Stimulated activated CD4-positive, alpha-beta T cell treated with anti-CD3 and anti-CD28 coated beads, Interleukin-12 subunit alpha, Interleukin-12 subunit beta, amount 100 ng/mL, for 4 hours (primary cell): ENCODE measurements around the gene CDHR3.

Source experiments
- DNase-seq: peaks from one replicate; pipeline ENCODE4 v3.0.0-alpha.2; 2020

CDHR3 gene

DNA sequence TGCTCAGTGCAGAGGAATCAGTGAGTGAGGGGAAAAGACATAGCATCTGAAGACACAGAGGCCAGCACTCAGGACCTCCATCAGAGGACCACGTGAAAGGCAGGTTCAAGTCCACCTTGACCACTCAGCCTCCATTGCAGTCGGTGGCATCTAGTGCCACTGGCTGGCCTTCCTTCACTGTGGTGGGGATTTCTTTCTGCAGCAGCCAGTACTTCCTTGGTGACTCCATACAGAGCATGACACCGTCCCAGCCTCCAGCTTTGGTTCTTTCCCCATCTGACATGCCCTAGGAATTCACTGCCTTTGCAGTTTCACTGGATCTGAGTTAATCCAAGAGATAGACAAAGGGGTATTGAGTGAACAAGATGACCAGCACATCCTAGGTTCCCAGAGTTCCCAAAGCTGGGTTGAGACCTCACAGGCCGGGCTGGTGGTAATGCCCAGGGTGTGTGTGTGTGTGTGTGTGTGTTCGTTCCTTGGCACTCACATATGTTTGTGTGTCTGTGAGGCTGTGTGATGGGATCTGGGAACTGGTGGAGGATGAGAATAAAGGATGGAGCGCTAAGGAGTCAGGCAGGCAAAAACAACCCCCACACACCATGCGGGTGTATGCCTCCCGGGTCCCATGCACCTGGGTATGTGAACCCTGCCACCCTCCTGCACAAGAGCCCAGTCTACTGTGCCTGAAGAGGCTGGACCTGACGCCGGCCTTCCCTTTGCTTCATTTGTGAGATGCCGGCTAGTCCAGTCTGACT is 91.3 kb downstream of the CDHR3 start:
- DNase-seq, result no peak

DNA sequence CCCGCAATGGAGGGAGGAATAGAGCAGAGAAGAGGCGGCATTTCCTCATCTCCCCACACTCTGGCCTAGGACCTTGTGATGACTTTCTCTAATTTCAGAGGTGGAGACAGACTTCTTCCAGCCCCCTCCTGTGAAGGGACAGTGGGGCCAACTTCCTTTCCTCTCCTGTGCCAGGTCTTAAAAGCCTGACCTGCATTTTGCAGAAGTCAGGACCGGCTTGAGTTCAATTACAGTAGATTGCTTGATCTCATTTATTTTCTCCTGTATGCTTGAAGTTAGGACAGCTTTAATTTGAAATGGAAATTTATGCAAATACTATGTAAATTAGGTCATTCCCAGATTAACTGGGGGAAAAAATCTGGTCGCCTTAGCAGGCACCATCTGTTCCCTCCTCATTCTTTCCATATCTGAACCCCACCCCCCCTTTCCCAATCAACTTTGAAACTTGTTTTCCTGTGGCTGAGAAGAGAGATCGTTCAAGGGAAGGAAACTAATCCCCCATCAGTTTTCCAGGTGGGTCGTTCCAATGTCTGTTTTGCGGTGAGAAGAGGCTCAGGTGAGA is 92.0 kb downstream of the CDHR3 start:
- DNase-seq, result no peak

DNA sequence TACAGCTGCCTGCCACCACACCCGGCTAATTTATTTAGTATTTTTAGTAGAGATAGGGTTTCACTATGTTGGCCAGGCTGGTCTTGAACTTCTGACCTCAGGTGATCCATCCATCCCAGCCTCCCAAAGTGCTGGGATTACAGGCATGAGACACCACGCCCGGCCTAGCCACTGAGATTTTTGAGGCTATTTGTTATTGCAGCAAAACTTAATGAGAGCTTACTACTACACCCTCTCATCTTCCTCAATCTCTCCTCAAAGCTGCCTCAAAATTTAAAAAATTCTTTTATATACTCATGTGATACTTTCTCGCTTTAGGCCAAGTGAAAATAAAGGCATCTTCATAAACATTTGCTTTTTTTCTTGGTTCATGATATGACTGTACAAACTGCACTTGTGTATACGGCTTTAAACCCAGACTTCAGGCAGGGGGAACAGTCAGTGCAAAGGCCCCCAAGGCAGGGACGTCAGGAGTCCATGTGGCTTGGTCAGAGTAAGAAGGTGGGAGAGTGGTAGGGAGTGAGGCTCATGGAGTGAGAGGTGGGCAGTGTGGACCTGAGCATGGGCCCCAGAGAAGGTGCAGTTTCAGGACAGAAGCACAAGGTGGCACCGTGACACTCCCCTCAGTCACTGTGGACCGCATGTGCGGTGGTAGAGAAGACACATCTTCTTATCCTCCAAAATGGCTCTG is 93.6 kb downstream of the CDHR3 start:
- DNase-seq, result peak; percentile 57

DNA sequence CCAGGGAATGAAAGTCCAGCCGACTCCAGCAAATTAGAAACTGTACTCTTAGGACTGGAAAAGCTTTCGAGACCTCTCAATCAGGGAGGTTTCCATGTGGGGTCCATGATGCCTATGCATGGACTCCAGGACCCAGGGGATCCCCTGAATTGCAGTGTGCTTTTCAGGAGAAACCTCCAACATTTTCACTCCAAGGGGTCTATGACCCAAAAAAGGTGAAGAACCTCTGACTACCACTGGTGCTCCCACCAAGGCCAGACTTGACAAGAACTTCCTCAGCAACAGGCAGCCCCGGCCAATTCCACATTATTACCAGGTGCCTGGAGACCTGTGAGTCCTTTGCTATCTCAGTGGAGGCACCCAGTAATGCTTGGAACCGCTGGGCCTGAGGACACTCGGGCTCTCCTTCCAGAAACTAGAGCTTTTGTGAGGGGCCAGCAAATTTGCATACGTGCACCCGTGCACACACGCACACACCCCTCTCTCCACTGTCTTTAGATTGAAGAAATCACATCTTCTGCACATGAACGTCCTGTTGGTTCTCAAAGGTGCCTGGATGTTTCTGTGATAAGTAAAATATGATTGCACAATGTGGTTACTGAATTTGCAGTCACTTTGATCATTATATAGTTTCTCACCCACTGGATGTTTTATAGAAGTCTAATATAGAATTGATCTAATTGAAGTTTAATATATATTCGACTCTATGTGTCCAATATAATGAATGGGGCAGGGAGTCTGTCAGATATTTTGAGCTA is 94.3 kb downstream of the CDHR3 start:
- no peak for DNase-seq

DNA sequence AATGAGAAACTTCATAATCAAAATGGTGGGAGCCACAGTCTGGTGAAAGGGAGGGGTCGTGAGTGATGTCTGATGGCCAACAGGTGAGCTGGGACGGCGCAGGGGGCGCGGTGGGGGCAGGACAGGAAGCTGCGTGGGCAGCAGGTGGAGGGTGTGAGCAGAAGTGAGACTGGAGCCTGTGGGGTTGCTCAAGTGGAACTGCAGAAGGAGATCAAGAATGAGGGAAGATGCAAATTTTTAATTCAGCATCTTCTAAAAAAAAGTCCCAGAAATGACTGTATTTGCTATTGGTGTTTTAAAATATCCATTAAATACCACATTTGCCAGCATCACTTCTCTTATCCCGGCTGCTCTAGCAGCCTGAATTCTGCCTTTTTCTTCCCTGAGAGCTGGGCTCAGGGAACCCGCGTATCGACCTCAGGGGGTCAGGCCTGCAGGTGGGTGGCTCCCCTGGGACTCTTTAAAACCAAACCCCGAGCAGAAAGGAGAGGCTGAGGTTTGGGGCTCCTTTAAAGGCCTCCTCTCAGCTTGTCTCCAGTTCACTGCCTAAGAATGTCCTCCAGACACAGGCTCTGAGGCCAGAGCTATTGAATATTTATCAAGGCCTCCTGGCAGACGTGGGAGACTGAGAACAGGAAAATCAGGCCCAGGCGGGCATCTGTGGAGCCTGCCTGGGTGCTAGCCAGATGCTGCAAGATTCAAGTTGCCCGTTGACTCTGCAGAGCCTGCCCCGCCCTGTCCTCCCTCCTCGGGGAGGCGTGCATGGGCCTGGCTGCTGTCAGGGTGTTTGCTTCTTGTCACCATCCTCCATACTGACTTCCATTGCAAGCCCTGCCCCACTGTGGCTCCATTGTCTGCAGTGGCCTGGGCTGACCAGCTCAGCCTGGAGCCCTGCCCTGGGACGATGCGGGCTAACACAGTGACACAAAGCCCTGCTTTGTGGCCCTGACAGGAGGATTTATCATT is 95.2 kb downstream of the CDHR3 start:
- DNase-seq, result no peak

GRCh38 chr7:106058928-106059324 is 95.9 kb downstream of the CDHR3 start:
- DNase-seq, result no peak

- no peak for DNase-seq
Measured at GRCh38 chr7:106059556-106059955, 96.5 kb downstream of the CDHR3 start.

- no peak for DNase-seq
Measured at GRCh38 chr7:106060394-106060920, 97.4 kb downstream of the CDHR3 start.

GRCh38 chr7:106061301-106061979 is 98.4 kb downstream of the CDHR3 start:
- DNase-seq, result no peak

- no peak for DNase-seq
Measured at GRCh38 chr7:106062006-106062405, 98.9 kb downstream of the CDHR3 start.

GRCh38 chr7:106062521-106062931 is 99.5 kb downstream of the CDHR3 start:
- no peak for DNase-seq

- DNase-seq, result no peak
Measured at GRCh38 chr7:106063024-106063423, 100.0 kb downstream of the CDHR3 start.

DNA sequence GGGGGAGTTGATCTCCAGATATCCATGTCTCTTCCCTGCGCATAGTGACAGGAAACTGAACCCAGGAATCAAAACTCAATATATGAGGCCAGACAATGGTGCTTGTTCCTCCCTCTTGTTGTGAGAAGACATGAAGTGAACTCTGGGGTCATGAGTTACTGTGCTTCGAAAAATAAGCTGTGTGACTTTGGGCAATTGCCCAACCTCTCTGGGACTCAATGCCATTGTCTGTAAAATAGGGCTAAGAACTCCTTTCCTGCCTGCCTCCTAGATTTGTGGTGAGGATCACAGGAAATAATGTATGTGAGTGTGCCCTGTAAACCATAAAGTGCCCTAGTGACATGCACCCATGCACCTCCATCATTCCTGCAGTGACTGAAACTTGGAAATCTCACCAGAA is 100.6 kb downstream of the CDHR3 start:
- DNase-seq, result no peak

DNA sequence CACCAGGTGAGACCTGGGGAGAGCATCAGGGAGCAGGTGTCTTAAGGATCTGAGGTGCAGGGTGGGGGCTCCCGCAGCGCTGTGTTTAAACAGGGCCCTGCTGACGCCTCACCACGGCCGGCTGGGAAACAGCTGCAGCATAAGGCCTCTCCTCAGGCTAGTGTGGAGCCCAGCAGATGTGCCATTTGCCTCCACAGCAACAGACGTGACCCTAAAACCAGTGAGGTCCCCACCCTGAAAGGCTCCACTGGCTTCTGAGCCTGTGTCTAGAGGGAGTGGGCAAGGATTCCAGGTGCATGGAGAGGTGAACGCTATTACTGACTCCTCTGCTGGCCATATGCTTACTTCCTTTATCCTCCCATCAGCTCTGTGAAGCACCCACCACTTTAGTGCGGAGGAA is 101.3 kb downstream of the CDHR3 start:
- no peak for DNase-seq

DNA sequence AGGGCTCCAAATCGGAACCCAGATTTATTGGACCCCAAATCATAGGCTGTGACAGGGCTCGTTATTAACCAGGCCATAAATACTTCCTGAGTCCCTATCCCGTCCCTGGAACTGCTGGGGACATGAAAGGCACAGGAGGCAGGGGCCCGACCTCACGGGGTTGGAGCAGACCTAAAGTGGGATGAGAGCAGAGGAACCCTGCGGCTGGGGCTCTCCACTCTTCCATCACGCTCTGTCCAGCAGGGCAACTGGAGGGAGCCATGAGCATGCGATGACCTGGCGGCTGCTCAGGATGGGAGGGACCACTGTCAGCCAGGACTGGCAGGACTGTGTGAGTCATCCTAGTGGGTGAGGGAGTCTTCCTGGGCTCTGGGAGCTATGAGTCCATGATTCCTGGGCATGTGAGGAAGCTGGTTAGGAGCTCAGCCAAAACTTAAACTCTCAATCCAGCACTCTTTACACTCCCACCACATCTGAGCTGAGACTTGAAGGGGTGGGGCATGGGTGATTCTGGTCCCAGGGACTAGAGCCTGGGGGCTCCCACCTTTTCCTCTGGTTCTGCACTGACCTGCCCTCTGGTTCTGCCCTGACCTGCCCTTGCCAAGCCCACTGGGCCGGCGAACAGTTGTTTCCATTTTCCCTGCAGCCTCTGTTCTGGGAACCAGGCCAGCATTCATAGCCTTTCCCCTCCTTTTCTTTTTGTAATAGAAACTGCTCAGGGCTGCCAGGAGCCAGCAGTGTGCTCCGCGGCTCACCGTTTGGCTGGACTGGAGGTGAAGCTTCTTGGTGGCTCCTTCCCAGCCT is 101.9 kb downstream of the CDHR3 start:
- DNase-seq, result no peak

GRCh38 chr7:106065575-106066500 is 102.8 kb downstream of the CDHR3 start:
- DNase-seq, result no peak

GRCh38 chr7:106067678-106068077 is 104.6 kb downstream of the CDHR3 start:
- DNase-seq, result no peak

GRCh38 chr7:106068538-106068961 is 105.5 kb downstream of the CDHR3 start:
- DNase-seq, result no peak

DNA sequence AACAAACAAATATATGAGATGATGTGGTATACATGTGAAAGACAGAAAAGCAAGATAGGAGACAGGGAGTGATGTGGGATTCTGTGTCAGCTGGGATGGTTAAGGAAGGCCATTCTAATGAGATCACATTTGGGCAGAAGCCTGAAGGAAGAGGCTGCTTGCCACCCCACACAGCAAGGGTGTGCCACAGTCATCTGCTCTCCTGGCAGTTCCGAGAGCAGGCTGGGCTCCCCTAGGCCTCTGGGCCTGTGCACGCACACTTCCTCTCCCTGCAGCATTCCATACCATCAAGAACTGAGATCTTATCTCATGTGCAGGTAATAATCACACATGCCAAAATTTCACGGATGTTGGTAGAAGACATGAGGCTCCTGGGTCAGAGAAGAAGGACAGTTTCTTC is 105.9 kb downstream of the CDHR3 start:
- no peak for DNase-seq
